HTR-8/SVneo (cell line): ENCODE results near the gene CAMK1D.
"Not testable (repeated sequence)": the region's sequence is repeated elsewhere in the genome, so short reads cannot be mapped to it uniquely, and the experiment has no call there.

Source experiments
- DNase-seq: peaks from one replicate; pipeline ENCODE4 v3.0.0; 2011; ENCODE audit warnings: low spot score, mixed read lengths; ENCODE audit not compliant: insufficient read length
- FAIRE-seq: peaks from 2 replicates; lab custom pipeline; 2011; peaks lifted over from hg19 to GRCh38; lab: Jason Lieb, UNC

Gene CAMK1D

DNA sequence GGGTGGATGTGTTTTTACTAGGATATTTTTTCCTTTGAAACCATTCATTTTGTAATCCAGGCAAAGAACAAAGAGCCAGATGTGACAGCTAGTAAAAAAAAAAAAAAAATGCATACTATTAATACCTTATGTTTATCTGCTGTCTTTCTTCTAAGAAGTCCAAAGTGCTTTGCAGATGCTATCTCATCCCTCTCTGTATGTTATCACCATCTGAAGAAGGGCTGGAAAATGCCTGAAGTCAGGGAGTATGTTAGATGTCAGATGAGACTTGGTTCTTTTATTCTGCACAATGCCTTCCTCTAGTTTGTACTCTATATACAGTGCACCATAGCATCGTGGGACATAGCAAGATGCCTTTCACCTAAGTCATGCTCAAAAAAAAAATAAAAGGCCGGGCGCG, 10.4 kb upstream of the CAMK1D start:
- no peak for FAIRE-seq
- DNase-seq: no peak

DNA sequence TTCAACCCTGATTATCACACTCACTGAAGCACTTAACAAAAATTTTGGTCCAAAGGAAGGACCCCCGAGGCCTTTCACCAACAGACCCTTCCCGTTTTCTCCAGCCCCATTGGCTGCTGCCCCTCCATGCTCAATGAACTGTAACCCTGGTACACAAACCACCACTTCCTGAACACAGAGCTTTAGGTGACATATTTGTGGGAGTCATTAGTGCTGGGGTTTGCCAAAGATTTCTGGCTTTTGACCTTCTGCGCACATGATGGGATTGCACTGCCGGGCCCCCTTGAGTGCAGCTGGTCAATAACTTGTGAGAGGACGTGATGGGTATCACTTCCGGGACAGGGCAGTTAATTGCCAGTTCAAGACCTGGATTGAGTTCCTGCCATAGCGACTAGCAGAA, 9.0 kb upstream of the CAMK1D start:
- no peak for DNase-seq
- FAIRE-seq: no peak

DNA sequence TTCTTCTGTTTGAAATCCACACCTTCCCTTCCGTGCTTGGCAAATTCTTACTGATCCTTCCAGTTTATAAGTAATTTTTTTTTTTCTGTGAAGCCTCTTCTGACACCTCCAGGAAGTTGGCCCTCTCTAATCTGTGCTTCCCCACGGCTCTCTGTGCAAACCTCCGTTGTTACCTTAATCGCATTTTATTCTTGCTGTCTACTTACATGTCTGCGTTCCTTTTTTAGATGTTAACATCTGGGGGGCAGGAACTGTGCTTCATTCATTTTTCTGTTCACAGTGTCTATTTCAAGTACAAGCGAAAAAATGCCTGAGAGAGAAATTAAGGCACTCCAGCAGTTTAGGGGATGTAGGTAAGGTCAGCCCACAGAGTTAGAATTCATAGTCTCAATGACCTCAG, 8.4 kb upstream of the CAMK1D start:
- no peak for DNase-seq
- no peak for FAIRE-seq

DNA sequence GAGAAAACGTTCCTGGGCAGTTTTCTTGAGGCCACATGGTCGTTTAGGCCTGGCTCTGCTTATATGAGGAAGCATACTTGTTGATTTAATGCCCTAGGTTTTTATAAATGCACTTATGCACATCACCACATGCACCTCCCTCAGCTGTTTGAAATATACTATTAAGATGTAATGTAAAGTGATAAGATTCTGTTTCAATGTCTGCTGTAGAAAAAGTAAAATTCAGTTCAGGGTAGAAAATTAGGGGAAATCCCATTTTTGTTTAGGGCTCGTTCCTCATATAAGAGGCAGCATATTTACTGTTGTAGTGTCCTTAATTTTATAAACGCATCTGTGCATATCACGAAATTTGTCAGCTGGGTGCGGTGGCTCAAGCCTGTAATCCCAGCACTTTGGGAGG, 7.8 kb upstream of the CAMK1D start:
- DNase-seq (no peak), FAIRE-seq (no peak)

DNA sequence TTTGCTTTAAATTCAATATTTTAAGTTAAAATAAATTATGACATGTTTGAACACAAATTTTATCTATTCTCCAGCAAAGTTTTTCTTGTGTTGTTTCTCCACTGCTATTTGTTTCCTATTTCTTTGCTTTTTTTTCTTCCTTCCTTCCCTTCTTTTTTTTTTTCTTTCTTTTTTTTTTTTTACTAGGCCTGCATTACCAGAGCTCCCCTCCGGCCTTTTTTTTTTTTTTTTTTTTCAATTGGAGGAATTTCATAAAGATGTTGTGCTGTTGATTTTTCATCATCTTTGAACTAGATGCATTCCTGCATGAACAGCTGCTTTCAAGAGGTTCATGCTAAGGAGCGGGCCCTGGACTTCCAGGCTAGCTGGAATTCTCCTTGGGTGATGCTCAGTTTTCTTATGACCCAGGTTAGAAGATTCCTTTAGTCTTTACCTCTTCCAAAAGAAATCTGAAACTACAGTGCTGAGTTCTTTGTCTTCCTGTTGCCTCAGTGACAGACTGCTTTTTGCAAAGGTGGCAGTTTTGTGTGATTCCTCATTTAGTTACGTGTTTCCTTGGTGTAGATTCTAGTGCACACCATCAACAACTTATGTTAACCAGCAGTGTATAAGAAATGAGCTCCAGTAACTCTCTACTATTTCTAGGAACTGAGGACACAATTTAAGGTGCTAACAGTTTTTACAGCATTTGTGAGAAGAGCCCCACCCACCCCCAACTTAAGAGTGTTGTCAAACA, 4.8 kb upstream of the CAMK1D start:
- FAIRE-seq (no peak), DNase-seq (no peak)

DNA sequence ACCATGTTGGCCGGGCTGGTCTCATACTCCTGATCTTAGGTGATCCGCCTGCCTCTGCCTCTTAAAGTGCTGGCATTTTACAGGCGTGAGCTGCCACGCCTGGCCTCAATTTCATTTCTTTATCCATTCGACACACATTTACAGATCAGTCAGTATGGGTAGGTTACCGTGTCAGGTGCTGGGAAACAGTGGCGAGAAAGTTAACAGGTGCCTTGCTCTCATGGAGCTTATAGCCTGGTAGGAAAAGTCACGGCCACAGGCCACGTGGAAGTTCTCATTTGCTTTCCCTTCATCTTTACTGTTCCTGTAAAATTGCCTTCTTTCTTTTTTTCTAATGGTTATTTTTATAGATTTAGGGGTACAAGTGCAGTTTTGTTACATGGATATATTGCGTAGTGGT, 2.6 kb upstream of the CAMK1D start:
- DNase-seq: no peak
- no peak for FAIRE-seq

DNA sequence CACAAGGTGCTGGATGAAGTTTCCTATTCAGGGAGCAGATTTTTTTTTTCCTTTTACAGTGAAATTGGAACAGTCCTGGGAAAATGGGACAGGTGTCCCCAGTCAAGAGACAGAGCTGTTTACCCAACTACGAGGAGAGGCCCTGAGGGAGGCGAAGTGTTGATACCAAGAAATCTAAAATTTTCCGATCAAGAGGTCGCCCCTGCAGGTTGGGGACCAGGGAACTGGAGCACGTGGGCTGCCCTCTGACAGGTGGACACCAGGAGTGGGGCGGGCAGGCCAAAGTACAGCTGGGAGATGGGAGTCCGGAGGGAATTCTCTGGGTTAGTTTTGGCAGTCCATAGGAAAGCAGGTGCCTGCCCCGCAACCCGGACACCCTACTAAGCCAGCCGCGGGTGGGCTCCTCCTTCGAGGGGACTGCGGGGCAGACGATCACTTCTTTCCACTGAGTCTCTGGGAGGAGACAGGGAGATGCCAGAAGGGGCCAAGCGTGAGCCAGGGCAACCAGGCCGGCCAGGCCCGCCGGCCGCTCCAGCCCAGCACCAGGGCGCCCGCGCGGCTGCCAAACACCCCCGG, 965 bp upstream of the CAMK1D start:
- no peak for FAIRE-seq
- DNase-seq: no peak

DNA sequence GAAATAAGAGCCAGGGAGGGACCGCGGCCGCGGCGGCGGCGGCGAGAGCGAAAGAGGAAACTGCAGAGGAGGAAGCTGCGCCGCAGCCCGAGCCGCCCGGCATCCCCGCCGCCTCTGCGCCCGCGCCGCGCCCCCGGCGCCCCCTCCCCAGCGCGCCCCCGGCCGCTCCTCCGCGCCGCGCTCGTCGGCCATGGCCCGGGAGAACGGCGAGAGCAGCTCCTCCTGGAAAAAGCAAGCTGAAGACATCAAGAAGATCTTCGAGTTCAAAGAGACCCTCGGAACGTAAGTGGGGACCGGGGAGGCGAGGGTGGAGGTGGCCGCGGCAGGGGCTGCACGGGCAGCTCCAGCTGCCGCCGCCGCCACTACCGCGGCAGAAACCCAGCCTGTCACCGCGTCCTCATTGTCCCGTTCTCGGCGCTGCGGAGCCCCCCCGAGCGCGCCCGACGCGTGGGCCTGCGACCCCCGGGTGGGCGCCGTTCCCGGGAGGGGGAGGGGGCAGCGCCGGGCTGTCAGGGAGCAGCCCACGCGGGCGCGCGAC, 351 bp downstream of the CAMK1D start:
- FAIRE-seq (no peak), DNase-seq (no peak)

DNA sequence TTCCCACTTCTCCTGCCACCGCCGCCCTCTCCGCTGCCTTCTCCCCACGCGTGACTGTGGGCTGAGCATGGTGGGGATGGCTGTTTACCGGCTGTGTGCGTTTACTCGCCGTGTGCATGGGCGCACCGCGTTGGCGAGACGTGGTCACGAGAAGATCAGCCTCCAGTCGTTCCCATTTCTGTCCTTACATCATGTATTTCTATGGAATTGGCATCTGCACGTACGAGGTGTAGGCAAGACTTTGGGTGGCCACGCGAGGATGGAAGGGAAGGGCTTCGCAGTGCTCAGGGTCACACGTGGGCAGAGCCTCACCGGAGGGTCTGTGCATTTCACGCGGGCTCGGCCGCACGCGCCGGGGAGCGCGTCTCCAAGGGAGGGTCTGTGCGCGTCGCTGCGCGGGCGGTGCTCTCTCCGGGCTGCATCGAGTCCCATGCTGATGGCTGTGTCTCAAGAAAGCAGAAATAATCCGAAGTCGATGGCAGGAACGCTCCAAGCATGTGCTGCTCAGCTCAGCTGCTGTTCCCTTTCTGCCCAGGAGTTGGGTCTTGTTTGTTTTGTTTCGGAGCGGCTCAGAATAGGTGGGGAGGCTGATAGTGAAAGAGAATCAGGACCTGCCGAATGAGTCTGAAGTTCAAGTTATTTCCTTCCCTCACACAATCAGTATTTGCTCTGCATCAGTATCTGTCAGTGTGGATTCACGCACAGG, 973 bp downstream of the CAMK1D start:
- DNase-seq: no peak
- FAIRE-seq: peak; percentile 69

DNA sequence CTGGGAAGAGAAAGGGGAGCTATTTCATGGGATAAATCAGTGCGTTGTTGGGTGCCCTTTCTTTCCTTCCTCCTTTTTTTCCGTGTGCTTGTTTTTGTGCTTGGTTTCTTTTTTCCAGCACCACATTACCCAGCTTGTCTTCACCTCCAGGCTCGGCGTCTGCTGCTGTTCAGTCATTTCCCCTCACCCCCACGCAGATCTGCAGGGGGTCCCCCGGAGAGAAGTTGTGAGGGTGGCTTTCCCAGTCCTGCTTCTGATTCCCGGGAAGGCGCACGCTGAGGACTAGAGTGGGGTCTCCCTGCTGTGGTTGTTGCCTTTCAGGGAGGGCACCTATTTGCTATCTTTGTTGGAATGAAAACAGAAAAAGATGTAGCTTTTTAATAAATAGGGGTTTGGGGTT, 1.6 kb downstream of the CAMK1D start:
- FAIRE-seq (no peak), DNase-seq (no peak)

DNA sequence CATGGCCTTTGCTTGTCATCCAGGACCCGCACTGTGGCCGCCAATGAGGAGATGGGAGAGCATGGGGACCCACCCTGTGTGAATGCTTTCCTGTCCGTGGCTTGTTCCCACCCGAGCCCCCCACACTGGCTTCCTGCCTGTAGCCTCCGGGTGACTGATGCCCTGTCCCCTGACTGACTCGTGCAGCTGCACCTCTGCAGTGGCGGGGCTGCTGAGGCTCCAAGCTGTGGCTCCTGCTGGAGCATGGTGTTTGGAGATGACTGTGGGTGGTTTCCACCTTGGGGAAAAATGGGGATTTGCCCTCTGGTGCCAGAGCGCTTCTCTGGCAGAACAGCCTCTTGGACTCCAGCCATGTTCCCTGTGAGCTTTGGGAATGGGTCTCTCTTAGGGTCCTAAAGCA, 2.1 kb downstream of the CAMK1D start:
- FAIRE-seq: no peak
- no peak for DNase-seq

DNA sequence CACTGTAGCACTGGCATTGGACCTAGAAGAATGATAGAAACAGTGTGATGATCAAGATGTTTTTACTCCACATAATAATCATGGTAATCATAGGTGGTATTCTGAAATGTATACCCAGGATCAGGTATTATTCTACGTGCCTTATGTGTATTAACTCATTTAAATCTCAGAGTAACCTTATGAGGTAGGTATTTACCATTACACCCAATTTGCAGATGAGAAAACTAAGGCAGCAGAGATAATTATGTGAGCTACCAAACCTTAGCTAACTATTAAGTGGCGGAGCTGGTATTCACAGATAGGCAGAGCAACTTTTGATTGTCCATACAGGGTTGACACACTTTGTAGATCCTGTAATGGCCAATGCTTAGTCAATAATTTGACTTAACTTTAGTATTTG, 2.5 kb downstream of the CAMK1D start:
- FAIRE-seq: no peak
- DNase-seq: no peak

DNA sequence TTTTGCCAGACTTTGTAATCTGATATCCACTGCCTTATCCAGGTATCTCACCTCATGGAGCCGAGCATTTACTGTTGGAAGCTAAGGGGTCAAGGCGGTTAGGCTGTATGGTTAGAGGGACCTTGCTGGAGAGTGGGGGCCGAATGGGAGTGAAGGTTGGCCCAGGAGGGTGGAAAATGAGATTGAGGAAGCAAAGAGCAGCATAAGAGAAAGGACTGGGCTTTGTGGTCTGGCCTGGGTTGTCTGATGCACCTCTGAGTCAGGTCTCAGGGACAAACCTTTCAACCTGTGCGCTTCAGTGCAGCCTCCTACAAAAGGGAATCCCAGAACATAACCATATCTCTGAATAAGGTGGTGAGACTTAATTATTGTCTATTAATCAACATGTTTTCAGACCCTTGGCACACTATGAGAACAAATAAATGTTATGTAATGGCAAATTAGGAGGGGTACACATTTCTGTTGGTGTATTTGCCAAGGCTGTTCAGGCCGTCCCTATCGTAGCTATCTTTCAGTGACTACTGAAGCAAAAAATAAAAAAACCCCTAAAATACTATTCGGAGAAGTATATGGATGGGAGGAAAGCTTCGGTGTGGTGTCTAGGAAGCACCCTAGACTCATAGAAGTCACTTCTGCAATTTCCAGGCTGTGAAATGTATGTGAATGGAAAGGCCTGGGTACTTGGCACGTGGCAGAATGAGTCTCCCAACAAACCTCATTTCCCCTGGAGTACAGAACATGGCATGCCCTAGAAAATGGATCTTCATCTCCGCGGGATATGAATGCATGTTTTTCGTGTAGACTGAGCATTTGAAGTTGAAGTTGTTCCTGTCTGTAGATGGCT, 4.3 kb downstream of the CAMK1D start:
- DNase-seq (no peak), FAIRE-seq (no peak)

DNA sequence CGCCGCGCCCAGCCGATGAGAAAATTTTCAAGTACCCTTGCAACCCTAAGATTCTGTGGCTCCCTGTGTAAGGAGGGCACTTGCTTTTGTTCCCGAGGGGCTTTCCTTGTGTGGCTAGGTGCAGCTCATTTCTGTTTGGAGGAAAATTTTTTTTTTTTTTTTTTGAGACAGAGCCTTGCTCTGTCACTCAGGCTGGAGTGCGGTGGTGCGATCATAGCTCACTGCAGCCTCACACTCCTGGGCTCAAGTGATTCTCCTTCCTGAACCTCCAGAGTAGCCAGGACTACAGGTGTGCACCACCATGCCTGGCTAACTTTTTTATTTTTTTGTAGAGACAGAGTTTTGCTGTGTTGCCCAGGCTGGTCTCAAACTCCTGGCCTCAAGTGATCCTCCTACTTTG, 5.3 kb downstream of the CAMK1D start:
- FAIRE-seq, DNase-seq: not testable (repeated sequence)

DNA sequence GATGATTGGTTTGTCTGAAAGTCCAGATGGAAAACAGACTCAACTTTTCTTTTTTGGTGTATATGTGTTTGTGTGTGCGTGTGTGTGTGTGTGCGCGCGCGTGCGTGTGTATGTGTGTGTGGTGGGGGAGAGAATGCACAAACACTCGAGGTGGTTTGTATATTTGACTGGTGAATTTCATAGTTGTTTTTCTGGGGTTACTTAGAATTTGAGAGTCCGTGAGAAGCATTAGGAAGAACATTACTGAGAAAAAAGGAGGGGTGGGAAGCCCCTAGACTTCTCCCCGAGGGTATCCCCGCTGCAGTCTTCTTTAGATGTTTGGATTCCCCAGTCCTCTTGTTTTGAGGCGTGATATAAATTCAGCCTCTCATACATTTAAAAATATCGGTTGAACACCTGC, 6.0 kb downstream of the CAMK1D start:
- FAIRE-seq: no peak
- DNase-seq: no peak

DNA sequence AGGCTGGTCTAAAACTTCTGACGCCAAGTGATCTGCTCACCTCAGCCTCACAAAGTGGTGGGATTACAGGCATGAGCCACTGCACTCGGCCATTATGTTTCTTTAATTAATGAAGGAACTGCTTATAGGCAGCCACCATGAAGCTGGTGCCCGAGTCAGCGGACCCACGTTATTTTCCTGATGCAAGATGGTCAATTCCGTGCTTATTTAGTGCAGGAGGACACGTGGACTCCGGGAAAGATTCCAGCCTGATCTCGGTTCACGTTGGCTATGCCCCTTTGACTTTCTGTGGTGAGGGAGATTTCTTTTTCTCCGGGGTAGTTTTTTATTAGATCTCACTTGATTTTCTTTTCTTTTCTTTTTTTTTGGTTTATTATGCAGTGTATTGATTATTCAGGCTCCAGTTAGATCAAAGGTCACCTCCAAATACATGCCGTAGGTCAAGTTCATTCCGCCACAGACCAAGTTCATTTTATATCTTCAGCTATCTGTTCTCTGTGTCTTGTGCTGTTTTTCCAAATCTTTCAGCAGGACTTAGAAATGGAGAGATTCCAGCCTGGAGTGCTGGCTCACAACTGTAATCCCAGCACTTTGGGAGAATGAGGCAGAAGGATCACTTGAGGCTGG, 8.3 kb downstream of the CAMK1D start:
- no peak for FAIRE-seq
- no peak for DNase-seq

DNA sequence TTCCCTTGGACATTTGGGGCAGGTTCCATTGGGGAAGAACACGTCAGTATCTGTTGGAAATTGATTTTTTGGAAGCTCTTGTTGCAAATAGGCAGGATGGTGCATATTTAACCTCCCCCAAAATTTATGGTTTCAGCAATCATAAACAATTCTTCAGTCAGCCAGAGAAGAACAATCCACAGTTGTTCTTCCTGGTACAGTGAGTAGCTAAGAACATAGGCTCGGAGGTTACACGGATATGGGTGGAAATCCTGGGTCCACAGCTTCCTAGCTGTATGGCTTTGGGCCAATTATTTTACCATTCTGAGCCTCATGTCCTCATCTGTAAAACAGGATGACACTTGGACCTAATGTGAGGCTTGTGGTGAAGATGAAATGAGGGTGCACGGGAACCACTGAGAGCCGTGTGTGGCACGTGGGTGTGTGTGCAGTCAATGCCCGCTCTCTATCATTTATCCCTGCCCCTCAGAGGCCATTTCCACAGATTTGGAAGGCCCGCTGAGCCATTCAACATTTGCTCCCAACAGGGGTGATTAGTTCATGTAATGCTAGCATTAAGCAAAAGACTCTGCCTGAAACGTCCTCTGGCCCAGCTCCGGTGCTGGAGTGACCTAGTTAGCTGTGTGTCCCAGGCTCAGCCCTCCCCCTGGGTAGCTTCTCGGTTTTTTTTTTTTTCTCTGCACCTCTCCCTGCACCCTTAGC, 9.7 kb downstream of the CAMK1D start:
- FAIRE-seq: no peak
- no peak for DNase-seq

DNA sequence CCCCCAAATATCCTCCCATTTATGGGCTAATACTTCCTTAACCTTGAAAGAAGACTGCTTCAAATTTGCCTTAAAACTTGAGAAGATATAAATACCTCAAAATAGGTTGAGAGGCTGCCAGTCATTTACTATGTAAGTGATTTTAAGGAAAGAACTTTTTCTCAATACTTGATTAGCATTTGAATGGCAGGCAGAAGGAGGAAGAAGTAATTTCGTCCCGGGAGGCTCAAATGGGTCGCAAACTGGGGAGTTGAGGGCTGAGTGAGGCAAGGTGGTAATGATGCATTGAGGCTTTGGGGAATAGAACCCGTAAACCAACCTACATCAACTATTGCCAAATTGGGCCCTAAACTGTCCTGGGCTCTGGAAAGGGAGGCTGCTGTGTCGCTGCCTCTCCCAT, 11.1 kb downstream of the CAMK1D start:
- FAIRE-seq: no peak
- no peak for DNase-seq

DNA sequence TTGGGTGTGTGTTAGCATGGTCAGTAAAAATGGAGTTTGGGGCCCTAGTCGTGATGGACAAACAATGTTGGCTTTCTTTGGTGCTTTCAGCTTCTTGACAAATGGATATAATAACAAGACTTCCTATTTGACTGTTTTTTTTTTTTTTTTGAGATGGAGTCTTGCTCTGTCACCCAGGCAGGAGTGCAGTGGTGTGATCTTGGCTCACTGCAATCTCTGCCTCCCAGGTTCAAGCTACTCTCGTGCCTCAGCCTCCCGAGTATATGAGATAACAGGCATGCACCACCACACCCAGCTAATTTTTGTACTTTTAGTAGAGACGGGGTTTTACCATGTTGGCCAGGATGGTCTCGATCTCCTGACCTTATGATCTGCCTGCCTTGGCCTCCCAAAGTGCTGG, 11.8 kb downstream of the CAMK1D start:
- not testable (repeated sequence) for DNase-seq, FAIRE-seq
